ENCODE results near the gene KLK8.

KLK8 gene

GRCh38 chr19:51043497-51043896, 42.1 kb upstream of the KLK8 start:
- Histone ChIP-seq H3K9me3 (ENCODE audit: insufficient read depth, low read length) (no peaks in the 10 kb centered on the region), H3K4me2 (ENCODE audit: low read depth, low read length, poor library complexity, severe bottlenecking) (no peak overlapping the region), H3K79me2 (ENCODE audit: insufficient read depth, low read length) (no peaks in the 10 kb centered on the region), H3K9ac (ENCODE audit: low read length) (no peak overlapping the region), H4K20me1 (ENCODE audit: low read depth, low read length) (no peaks in the 10 kb centered on the region), H3F3A (ENCODE audit: insufficient read depth) (no peaks in the 10 kb centered on the region), H2AFZ (ENCODE audit: low read depth, low read length, severe bottlenecking) (no peak overlapping the region), H3K36me3 (ENCODE audit: low read length) (no peaks in the 10 kb centered on the region), H3K27me3 (ENCODE audit: low read length) (no peaks in the 10 kb centered on the region), H3K9me2 (replicated peaks; ENCODE audit: insufficient read depth, low read length) (no peaks in the 10 kb centered on the region), H3K4me3 (ENCODE audit: insufficient read depth, low read length, poor library complexity, severe bottlenecking) (no peak overlapping the region), H3K27ac (ENCODE audit: low read depth, low read length) (no peak overlapping the region)
- TF ChIP-seq, protein P1, sequence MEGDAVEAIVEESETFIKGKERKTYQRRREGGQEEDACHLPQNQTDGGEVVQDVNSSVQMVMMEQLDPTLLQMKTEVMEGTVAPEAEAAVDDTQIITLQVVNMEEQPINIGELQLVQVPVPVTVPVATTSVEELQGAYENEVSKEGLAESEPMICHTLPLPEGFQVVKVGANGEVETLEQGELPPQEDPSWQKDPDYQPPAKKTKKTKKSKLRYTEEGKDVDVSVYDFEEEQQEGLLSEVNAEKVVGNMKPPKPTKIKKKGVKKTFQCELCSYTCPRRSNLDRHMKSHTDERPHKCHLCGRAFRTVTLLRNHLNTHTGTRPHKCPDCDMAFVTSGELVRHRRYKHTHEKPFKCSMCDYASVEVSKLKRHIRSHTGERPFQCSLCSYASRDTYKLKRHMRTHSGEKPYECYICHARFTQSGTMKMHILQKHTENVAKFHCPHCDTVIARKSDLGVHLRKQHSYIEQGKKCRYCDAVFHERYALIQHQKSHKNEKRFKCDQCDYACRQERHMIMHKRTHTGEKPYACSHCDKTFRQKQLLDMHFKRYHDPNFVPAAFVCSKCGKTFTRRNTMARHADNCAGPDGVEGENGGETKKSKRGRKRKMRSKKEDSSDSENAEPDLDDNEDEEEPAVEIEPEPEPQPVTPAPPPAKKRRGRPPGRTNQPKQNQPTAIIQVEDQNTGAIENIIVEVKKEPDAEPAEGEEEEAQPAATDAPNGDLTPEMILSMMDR (IDR thresholded peaks at IDR 0.05; ENCODE audit: insufficient read depth, low read length, poor library complexity, severe bottlenecking), result no peak
- TF ChIP-seq EZH2phosphoT487 (conservative IDR thresholded peaks at IDR 0.05; ENCODE audit: low read length), result no peak

DNA sequence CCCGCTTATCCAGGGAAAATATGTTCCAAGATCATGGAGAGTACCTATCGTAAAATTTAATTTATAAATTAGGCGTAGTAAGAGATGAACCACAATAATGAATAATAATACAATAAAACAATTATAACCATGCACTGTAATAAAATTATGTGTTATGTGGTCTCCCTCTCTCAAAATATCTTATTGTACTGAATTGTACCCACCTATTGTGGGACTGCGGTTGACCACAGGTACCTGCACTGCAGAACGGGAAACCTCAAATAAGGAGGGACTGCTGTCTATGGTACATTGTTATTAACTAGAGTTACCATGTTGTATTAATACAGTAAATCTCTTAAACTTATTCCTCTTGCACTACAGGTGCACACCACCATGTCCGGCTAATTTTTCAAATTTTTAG, 38.7 kb upstream of the KLK8 start:
- no peak overlapping the region for H3K9ac ChIP-seq (ENCODE audit: low read length)
- H2AFZ ChIP-seq (ENCODE audit: low read depth, low read length, severe bottlenecking), result no peak overlapping the region
- no peak overlapping the region for H3K27ac ChIP-seq (ENCODE audit: low read depth, low read length)
- H3K4me2 ChIP-seq (ENCODE audit: low read depth, low read length, poor library complexity, severe bottlenecking), result no peak overlapping the region
- H3K9me2 ChIP-seq (replicated peaks; ENCODE audit: insufficient read depth, low read length), result no peaks in the 10 kb centered on the region
- no peaks in the 10 kb centered on the region for H3F3A ChIP-seq (ENCODE audit: insufficient read depth)
- H3K4me3 ChIP-seq (ENCODE audit: insufficient read depth, low read length, poor library complexity, severe bottlenecking), result no peak overlapping the region
- no peaks in the 10 kb centered on the region for H3K27me3 ChIP-seq (ENCODE audit: low read length)
- no peaks in the 10 kb centered on the region for H3K9me3 ChIP-seq (ENCODE audit: insufficient read depth, low read length)
- no peaks in the 10 kb centered on the region for H3K79me2 ChIP-seq (ENCODE audit: insufficient read depth, low read length)
- no peaks in the 10 kb centered on the region for H3K36me3 ChIP-seq (ENCODE audit: low read length)
- TF ChIP-seq, protein P1 (IDR thresholded peaks at IDR 0.05; ENCODE audit: insufficient read depth, low read length, poor library complexity, severe bottlenecking), result no peak
- no peak for TF ChIP-seq EZH2phosphoT487 (conservative IDR thresholded peaks at IDR 0.05; ENCODE audit: low read length)
- H4K20me1 ChIP-seq (ENCODE audit: low read depth, low read length), result no peaks in the 10 kb centered on the region

DNA sequence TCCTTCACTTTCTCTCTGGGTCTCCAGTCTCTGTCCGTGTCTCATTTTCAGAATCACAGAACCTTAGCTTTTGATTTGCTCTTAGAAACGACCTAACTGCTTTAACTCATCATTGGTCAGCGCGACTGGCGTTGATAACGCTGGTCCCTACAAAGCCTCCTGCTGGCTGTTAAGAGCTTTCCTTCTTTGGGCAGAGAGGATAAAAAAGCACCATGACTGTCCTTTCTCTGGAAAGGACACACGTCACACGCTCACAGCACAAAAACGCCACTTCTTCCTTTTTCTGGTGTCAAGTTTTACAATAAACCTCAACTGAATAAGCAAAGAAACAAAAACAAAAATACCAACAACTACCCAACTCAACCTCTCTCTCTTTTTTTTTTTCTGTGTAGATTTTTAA, 35.1 kb upstream of the KLK8 start:
- Histone ChIP-seq H3K36me3 (ENCODE audit: low read length) (no peaks in the 10 kb centered on the region), H4K20me1 (ENCODE audit: low read depth, low read length) (no peaks in the 10 kb centered on the region), H3K27me3 (ENCODE audit: low read length) (no peaks in the 10 kb centered on the region), H3K79me2 (ENCODE audit: insufficient read depth, low read length) (no peaks in the 10 kb centered on the region), H3K4me3 (ENCODE audit: insufficient read depth, low read length, poor library complexity, severe bottlenecking) (no peak overlapping the region), H3K9ac (ENCODE audit: low read length) (no peak overlapping the region), H3F3A (ENCODE audit: insufficient read depth) (no peaks in the 10 kb centered on the region), H3K4me2 (ENCODE audit: low read depth, low read length, poor library complexity, severe bottlenecking) (no peak overlapping the region), H2AFZ (ENCODE audit: low read depth, low read length, severe bottlenecking) (no peak overlapping the region), H3K9me3 (ENCODE audit: insufficient read depth, low read length) (no peaks in the 10 kb centered on the region), H3K9me2 (replicated peaks; ENCODE audit: insufficient read depth, low read length) (no peaks in the 10 kb centered on the region), H3K27ac (ENCODE audit: low read depth, low read length) (no peak overlapping the region)
- TF ChIP-seq EZH2phosphoT487 (conservative IDR thresholded peaks at IDR 0.05; ENCODE audit: low read length), result no peak
- TF ChIP-seq, protein P1 (IDR thresholded peaks at IDR 0.05; ENCODE audit: insufficient read depth, low read length, poor library complexity, severe bottlenecking), result no peak

All from SU-DHL-6 (cell line).